ENCODE results near the gene SLC4A11. TPM values are rescaled to one million over a fixed set of nuclear protein-coding genes. Genes with fewer than 3 reads are reported as not detected.

SLC4A11 gene
- total and polyA plus RNA-seq, 7 donors = 0.10 to 1.4 (median 0.44) TPM

DNA sequence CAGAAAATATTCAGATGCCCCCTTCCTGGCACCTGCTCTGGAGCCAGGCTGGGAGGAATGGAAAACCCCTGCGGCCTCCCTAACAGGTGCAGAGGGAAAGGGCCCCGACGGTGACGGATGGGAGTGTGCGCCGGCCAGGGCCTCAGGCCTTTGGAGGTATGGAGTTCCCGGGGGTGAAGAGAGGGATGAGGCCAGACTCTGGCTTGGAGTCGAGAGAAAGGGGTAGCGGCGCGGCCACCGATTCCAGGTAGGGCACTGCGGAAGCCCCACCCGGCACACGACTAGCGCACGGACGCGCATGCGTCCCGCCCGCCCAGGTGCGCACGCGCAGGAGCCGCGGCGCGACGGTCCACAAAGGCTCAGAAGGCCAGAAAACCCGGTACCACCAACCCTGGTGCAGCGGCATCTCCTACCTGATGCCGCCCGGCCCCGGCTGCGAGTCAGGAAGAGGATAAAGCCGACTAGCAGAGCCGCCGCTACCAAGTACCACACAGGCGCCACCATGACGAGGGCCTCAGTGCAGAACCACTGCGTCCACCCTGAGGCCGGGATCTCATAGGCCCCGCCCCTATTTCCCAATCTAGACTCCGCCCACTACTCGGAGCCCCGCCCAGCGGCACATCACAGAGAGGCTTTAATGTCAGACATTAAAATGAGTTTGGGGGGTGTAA lies 34.7 kb downstream of the SLC4A11 start, which contains the start of gene DDRGK1:
DDRGK1 (minus strand) TSS at position 559 of the 671 bp plus-strand sequence; CDS start at position 504, 55 bp downstream.
- Histone ChIP-seq H3K27me3 (ENCODE audit: insufficient read depth in 3 of 3, low read length in 2 of 3) (peaks cover 0 to 2% (median 0%) of the 10 kb centered on the region in 3 donors), H3K4me1 (peaks cover 11% of the 10 kb centered on the region), H3K4me3 (peak within 1 kb of the TSS; percentile 94), H3K9me3 (no peaks in the 10 kb centered on the region), H3K27ac (peak within 1 kb of the TSS; percentile 91), H3K36me3 (ENCODE audit: insufficient read depth in 1 of 2, low read depth in 1 of 2) (peaks cover 0 to 34% of the 10 kb centered on the region in 2 donors)
- 0% methylated on average over 37 to 48 of the region's 48 CpGs for WGBS, 3 donors
- peak; percentile 87 to 93 for DNase-seq
- TF ChIP-seq, protein P1, sequence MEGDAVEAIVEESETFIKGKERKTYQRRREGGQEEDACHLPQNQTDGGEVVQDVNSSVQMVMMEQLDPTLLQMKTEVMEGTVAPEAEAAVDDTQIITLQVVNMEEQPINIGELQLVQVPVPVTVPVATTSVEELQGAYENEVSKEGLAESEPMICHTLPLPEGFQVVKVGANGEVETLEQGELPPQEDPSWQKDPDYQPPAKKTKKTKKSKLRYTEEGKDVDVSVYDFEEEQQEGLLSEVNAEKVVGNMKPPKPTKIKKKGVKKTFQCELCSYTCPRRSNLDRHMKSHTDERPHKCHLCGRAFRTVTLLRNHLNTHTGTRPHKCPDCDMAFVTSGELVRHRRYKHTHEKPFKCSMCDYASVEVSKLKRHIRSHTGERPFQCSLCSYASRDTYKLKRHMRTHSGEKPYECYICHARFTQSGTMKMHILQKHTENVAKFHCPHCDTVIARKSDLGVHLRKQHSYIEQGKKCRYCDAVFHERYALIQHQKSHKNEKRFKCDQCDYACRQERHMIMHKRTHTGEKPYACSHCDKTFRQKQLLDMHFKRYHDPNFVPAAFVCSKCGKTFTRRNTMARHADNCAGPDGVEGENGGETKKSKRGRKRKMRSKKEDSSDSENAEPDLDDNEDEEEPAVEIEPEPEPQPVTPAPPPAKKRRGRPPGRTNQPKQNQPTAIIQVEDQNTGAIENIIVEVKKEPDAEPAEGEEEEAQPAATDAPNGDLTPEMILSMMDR (IDR thresholded peaks at IDR 0.05) = no peak
- ATAC-seq = peak; percentile 96 to 97 (median 96)
- intact Hi-C loops (cut with DNase I) = loop anchor here in 1 of 2 donors (10.0 kb wide), 1 partner anchor 159 kb away; the partner anchor contains the start of genes GNRH2 and MRPS26

GRCh38 chr20:3203315-3204123 lies 35.5 kb downstream of the SLC4A11 start:
- H3K27me3 ChIP-seq (ENCODE audit: insufficient read depth in 3 of 3, low read length in 2 of 3) = peaks cover 0 to 2% (median 0%) of the 10 kb centered on the region in 3 donors
- H3K4me1 ChIP-seq = peaks cover 11% of the 10 kb centered on the region
- TF ChIP-seq, protein P1 (IDR thresholded peaks at IDR 0.05) = no peak
- WGBS, 3 donors = 16 to 18% (median 17%) methylated on average over 29 to 31 of the region's 31 CpGs
- H3K4me3 ChIP-seq = peak overlapping the region; percentile 94
- peak overlapping the region; percentile 91 for H3K27ac ChIP-seq
- H3K36me3 ChIP-seq (ENCODE audit: insufficient read depth in 1 of 2, low read depth in 1 of 2) = peaks cover 0 to 42% of the 10 kb centered on the region in 2 donors
- intact Hi-C loops (cut with DNase I) = loop anchor here in 1 of 2 donors (10.0 kb wide), 1 partner anchor 159 kb away; the partner anchor contains the start of genes GNRH2 and MRPS26
- ATAC-seq (peak in 2 of 4 donors; percentile 20 to 36), DNase-seq (no peak)
- H3K9me3 ChIP-seq = no peaks in the 10 kb centered on the region

DNA sequence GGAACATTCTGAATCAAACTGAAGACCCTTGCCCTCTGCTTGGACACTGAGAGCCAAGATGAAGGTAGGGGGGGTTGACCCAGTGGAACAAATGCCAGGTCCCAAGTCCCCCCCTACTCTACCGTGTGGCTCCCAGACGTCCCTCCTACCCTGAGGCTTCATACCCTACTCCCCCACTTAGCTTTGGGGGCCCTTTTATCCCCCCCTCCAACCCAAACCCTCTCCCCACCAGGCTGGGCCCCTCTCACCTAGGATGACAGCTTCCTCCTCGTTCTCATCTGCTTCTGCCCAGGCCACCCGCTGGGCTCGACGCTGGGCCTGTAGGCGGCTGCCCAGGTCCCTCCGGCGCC lies 36.0 kb downstream of the SLC4A11 start:
- WGBS, 3 donors = 45 to 63% (median 61%) methylated on average over 7 to 9 of the region's 9 CpGs
- peak overlapping the region; percentile 94 for H3K4me3 ChIP-seq

GRCh38 chr20:3199976-3200755 lies 38.8 kb downstream of the SLC4A11 start:
- no peaks in the 10 kb centered on the region for H3K9me3 ChIP-seq
- H3K4me3 ChIP-seq = no peak overlapping the region
- peak in 1 of 2 donors; percentile 24 for DNase-seq
- TF ChIP-seq, protein P1 (IDR thresholded peaks at IDR 0.05) = no peak
- H3K4me1 ChIP-seq = peaks cover 7% of the 10 kb centered on the region
- WGBS, 3 donors = 92 to 93% (median 92%) methylated on average over 25 to 27 of the region's 27 CpGs
- intact Hi-C loops (cut with DNase I) = loop anchor here in 1 of 2 donors (10.0 kb wide), 1 partner anchor 155 kb away; the partner anchor contains the start of genes GNRH2 and MRPS26
- H3K36me3 ChIP-seq (ENCODE audit: insufficient read depth in 1 of 2, low read depth in 1 of 2) = peaks cover 0 to 72% of the 10 kb centered on the region in 2 donors
- no peak overlapping the region for H3K27ac ChIP-seq
- H3K27me3 ChIP-seq (ENCODE audit: insufficient read depth in 3 of 3, low read length in 2 of 3) = no peaks in the 10 kb centered on the region
- ATAC-seq = no peak

More for the DNA sequence above, 36.0 kb downstream of the SLC4A11 start:
- Histone ChIP-seq H3K36me3 (ENCODE audit: insufficient read depth in 1 of 2, low read depth in 1 of 2) (peaks cover 0 to 44% of the 10 kb centered on the region in 2 donors), H3K4me1 (peaks cover 7% of the 10 kb centered on the region), H3K27ac (peak overlapping the region; percentile 91), H3K9me3 (no peaks in the 10 kb centered on the region), H3K27me3 (ENCODE audit: insufficient read depth in 3 of 3, low read length in 2 of 3) (peaks cover 0 to 2% (median 0%) of the 10 kb centered on the region in 3 donors)
- no peak for DNase-seq
- intact Hi-C loops (cut with DNase I) = loop anchor here in 1 of 2 donors (10.0 kb wide), 1 partner anchor 158 kb away; the partner anchor contains the start of genes GNRH2 and MRPS26
- ATAC-seq = no peak
- TF ChIP-seq, protein P1 (IDR thresholded peaks at IDR 0.05) = no peak

Data from psoas muscle (tissue), 8 donors.